HG03066 (cell line): ENCODE results near the gene ITGB5.

Experiments
- ATAC-seq: cut with Tn5 transposase; IDR thresholded peaks from one replicate; pipeline ENCODE4 v1.9.1; 2021; ENCODE audit warnings: low read depth; ENCODE audit not compliant: unreplicated experiment

ITGB5 gene

GRCh38 chr3:124773351-124774326, 113.5 kb downstream of the ITGB5 start:
- no peak for ATAC-seq

GRCh38 chr3:124772081-124772831, 114.9 kb downstream of the ITGB5 start:
- no peak for ATAC-seq

GRCh38 chr3:124771083-124771445, 116.1 kb downstream of the ITGB5 start:
- no peak for ATAC-seq

- ATAC-seq, result no peak
Measured at GRCh38 chr3:124770336-124771082, 116.7 kb downstream of the ITGB5 start.

GRCh38 chr3:124769462-124769861, 117.7 kb downstream of the ITGB5 start:
- no peak for ATAC-seq

- ATAC-seq, result no peak
Measured at GRCh38 chr3:124768812-124769211, 118.4 kb downstream of the ITGB5 start.

GRCh38 chr3:124767691-124768090, 119.5 kb downstream of the ITGB5 start:
- ATAC-seq, result no peak

- no peak for ATAC-seq
Measured at GRCh38 chr3:124767264-124767663, 119.9 kb downstream of the ITGB5 start.

GRCh38 chr3:124766113-124767095, 120.8 kb downstream of the ITGB5 start:
- ATAC-seq, result no peak

GRCh38 chr3:124765197-124765840, 121.8 kb downstream of the ITGB5 start:
- no peak for ATAC-seq

GRCh38 chr3:124764746-124765145, 122.4 kb downstream of the ITGB5 start:
- ATAC-seq, result no peak

- no peak for ATAC-seq
Measured at GRCh38 chr3:124763644-124764358, 123.4 kb downstream of the ITGB5 start.

- ATAC-seq, result no peak
Measured at GRCh38 chr3:124763206-124763605, 124.0 kb downstream of the ITGB5 start.

- no peak for ATAC-seq
Measured at GRCh38 chr3:124762661-124763011, 124.5 kb downstream of the ITGB5 start.

- ATAC-seq, result no peak
Measured at GRCh38 chr3:124761935-124762660, 125.1 kb downstream of the ITGB5 start.

- ATAC-seq, result no peak
Measured at GRCh38 chr3:124761250-124761796, 125.8 kb downstream of the ITGB5 start.

- ATAC-seq, result no peak
Measured at GRCh38 chr3:124760601-124761000, 126.6 kb downstream of the ITGB5 start.
